GM21786 (cell line): ENCODE data around the gene C18orf63.
A peak's percentile ranks its signal among the peaks of the same experiment; 100 is the strongest.
"Not testable (repeated sequence)": the region's sequence is repeated elsewhere in the genome, so short reads cannot be mapped to it uniquely, and the experiment has no call there.

ENCODE experiments used
- ATAC-seq: cut with Tn5 transposase; IDR thresholded peaks from one replicate; pipeline ENCODE4 v1.9.1; 2021; ENCODE audit not compliant: unreplicated experiment

Gene C18orf63

DNA sequence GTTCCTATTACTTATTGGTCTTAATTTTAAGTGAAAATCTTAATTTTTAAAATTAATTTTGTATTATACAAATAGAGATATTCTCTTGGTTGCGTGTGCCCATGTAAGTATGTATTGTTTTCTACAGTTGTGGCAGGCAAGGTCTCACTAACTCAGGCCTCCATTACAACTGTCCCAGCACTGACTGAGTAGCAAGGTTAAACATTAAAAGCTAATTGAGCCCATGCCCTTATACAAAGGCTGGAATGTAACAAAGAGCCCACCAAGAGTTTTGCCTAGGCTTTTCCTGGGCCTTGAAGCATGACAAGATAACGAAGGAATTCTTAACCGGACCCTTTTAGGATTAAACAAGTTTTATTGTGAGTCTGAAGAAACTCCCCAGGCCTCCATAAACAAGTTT, 11.2 kb downstream of the C18orf63 start:
- ATAC-seq = not testable (repeated sequence)

DNA sequence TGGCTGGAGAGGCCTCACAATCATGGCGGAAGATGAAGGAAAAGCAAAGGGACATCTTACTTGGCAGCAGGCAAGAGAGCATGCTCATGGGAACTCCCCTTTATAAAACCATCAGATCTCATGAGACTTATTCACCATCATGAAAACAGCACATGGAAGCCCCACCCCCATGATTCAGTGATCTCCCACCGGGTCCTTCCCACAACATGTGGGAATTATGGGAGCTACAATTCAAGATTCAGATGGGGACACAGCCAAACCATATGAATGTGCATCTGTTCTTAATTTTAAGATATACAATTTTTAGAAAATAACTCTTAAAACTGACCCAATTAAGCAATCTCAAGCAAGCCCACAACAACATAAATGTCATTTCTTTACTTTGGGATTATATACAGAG, 12.6 kb downstream of the C18orf63 start:
- no peak for ATAC-seq

DNA sequence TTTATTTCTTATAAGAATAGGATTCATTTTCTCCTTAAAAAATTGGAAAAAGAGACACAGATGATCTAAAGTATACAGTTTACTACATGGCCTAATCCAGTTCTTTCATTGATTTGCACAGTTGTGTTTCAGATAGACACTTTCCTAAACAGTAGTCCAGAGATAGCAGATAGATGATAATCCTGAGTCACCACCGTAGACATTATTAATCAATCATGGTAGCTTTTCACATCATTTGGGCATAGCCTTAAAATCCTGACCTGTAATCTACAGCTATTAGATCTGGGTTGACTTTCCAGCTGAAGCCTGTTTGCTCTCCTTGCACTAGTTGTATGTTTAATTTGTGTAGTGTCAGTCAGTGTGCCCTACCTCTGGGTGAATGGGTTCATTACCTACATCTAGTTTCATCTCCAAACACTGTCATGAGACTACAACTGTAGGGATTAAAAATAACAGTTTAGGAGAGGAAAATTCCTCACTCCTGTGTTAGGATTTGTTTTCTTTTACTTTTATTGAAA, 14.1 kb downstream of the C18orf63 start:
- ATAC-seq = no peak

DNA sequence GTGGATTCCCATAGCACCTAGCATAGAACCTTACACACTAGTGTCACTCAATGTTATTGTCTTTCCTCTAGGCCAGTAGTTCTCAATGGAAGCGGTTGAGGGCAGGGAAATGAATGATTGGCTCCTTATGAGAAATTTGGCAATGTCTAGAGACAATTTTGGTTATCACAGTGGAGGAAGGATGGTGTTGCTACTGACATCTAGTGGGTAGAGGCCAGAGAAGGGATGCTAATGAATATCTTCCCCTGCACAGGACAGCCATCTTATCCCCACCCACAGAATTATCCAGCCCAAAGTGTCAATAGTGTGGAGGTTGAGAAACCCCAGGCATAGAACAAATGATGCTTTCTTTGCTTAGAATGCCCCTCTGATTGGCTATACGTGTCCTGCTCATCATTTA, 15.8 kb downstream of the C18orf63 start:
- ATAC-seq = no peak

DNA sequence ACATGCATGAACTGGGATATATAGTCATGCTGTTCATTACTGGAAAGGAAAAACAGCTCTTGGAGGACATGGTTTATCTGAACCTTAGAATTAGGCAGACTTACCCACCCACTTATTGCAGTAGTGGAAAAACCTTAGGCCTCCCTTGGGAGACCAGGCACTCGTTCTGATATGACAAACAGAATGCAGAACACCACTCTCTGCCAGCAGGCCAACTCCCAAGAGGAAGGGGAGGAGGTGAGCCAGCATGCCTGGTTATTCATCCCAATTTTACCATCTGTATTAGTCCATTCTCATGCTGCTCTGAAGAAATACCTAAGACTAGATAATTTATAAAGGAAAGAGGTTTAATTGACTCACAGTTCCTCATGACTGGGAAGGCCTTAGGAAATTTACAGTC, 17.5 kb downstream of the C18orf63 start:
- ATAC-seq = no peak

DNA sequence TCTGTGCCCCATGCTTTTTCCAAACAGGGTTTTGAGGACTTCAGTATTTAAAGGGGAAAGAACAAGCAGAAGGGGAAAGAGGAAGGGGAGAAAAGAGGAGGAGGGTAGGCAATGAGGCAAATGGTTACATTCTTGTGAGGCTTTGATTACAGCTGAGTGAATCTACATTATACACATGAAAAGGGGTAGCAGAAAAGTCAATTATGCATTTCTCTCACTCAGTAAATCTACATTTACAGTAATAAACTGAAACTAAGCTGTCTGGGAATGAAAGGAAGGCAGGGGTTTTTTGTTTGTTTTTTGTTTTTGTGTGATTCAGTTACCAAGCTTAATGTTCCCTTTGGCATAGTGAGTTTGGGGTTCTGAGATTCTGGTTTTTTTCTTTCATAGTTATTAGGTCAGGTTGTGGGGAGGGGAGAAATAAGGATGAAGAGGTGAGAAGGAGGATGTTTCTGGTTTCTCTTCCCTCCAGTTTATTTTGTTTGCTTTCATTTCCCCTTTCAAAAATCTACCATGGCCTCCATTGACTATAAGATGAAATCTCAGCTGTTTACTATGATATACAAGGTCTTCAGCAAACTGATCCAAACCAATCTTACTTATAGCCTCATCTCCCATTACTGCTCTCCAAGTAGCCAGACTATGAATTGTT, 18.7 kb downstream of the C18orf63 start:
- ATAC-seq = peak; percentile 52

DNA sequence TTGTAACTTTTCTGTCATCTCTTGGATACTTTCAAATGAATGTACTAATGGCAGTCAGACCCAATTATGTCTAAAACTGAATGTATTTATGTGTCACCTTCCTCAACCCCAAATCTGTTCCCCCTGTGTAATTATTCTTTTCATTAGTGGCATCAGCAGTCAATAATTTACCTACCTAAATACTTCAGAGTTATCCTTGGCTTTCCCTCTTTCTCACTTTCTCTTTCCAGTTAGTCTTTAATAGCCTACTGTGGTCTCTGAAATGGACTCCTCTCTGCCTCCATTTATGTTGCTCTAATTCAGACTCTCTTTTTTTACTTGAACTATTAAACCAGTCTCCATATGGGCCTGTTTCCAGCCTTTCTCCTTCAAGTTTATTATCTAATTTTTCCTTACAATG, 21.0 kb downstream of the C18orf63 start:
- ATAC-seq = no peak

DNA sequence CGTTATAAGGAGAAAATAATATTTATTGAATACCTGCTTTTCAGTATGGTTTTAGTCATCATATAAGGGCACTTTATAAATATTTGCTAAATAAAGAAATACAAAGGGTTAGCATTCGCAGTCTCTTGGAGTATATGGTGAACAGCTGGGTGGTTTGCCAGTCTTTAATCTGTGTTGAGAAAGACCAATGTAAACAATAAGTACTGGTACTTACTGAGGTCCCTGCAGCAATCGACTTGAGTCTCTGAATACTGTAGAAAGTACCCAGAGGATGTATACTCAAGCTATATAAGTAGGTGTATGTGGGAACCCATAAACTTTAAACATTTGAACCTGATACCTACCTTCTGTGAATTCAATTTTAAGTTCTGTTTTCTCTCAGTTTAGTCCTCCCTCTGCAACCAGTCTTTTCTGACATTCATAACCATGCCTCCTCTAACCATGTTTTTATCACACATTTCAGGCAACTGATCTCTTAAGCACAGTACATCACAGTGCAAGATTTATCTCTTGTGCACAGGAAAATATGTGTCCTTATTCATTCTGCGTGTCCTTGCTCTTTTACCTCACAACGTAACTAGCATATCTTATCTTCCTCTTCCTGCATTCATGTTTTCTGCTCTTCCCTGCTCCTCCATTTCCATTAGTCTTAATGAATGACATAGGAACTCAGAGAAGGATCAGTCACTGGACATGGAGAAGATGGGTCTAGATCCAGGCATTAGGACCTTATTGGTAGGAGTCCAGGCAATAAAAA, 21.7 kb downstream of the C18orf63 start:
- ATAC-seq = no peak

DNA sequence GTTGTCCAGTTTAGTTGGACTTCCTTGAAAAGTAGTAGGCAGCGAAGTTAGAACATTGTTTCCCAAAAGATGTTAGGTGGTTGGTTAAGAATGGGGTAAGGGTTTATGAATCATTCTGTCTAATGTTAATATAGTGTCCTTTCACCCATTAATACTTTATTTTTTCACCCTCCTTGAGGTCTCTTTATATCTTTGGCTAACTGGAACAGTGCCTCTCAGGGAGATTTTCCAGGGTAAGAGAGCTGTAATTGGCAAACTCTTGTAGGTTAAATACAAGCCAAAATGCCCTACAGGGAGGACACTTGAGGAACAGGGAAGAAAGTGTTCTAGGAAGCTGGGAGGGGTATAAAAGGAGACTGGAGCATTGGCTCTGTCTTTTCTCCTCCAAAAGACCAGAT, 22.3 kb downstream of the C18orf63 start:
- ATAC-seq = no peak

DNA sequence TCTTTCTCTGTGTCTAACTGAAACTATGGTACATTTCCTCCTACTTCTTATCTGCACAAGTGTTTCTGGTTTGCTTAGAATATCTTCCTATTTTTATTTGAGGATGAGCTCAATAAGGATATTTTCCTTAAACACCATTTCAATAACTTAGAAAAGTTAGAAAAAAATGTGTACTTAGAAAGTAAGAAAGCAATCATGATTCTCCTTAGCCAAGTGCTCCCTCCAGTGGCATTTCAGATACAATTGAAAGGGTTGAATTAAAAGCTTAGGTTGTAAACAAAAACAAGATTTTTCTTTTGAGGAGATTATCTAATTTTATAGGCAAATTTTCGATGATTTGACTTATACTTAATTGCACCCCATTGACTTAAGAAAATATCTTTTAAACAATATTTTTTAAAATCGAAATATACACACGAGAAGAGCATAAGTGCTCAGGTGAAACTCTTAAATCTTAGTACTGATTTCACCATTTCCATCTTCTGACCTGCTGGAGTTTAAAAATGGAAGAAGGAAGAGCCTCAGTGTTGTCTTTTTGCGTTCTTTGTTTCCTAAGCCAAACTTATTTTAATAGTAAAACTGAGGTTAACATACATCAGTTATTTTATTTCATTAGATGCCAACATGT, 26.9 kb downstream of the C18orf63 start:
- no peak for ATAC-seq

DNA sequence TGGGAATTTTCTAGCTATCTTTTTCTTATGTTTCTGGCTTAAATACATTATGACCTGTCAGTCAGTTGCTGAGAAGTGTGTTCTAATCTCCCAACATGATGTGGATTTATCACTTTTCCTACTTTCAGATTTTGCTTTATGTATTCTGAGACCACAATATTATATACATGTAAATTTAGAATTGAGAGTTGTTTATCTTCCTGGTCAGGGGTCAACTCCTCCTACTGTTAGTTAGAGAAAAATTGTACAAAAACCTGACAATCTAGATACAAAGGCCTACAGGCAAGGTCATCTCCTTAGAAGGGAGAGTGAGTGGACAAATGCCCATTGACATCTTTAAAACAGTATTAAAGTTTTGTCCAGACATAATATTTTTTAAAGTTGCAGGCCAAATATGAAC, 30.6 kb downstream of the C18orf63 start:
- no peak for ATAC-seq

DNA sequence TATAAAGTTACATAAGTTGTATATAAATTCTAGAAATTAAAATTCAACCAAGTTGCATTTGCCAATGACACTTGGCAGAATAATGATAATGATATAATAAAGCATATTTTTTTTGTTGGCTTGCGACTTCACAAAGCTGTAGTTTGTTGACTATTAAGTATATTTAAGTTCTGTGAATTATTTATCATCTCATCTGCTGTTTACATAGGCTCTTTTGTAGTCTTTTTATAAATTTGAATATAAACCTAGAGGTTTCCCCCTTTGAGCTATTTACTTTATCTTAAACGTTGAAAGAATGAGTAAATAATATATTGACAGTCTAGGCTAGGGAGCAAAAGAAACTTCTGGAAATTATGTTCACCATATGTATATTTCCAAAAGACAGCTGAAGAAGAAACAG, 32.9 kb downstream of the C18orf63 start:
- ATAC-seq = no peak

DNA sequence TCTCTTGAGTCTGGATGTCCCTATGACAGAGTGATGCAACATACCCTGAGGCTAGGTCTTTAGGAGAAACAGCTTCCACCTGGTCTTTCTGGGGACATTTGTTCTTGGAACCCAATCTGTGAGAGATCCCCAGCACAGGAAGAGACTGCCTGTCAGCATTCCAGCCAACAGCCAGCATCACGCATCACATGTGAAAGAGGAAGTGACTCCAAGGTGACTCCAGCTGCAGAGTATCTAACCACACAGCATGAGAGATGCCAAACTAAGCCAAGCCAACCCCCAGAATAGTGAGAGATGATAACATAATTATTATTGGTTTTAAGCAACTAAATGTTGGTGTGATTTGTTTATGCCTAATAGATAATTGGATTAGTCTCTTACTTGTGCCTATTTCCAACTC, 35.7 kb downstream of the C18orf63 start:
- peak; percentile 77 for ATAC-seq

DNA sequence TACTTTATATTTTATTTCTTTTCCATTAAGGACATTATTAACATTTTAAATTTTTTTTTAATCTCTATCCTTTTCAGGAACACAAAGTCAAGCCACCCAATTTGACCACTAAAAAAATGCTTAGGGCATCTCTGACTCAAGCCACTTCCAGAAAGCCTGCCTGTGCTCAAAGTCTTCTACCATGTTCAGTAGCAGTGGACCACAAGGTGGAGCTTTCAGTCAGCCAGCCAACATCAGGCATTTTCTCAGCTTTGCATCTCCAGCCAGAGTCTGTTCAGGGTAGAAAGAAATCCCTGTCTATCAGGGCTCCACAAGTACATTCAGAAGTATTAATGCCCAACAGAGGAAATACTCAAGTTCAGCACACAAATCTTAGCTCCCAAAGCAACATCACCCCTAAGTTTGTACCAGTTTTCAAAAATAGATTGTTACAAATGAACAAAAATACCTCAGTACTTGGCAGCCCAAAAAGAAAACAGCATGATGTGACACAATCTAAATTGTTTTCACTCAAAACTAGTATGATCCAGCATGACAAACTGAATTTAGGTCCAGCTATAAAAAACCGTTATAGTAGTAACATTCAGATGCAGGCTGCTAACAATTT, 37.6 kb downstream of the C18orf63 start:
- peak; percentile 63 for ATAC-seq

DNA sequence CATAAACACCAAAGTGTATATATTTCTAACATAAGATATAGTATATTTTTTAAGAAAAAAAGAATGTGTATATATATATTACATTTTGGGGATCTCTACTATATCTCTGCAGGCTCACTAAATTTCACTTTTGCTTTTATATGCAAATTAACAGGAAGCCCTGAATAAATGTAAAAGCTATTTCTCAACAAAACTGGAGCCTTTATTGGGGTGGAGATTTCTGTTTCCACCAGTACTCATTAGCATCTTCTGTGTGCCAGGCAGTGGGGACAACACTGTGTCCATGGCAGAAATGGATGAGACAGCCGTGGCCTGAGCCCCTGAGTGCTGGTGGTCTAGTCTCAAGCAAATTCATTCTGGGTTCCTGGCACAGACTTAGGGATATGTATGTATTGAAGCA, 41.3 kb downstream of the C18orf63 start:
- ATAC-seq = peak; percentile 67

DNA sequence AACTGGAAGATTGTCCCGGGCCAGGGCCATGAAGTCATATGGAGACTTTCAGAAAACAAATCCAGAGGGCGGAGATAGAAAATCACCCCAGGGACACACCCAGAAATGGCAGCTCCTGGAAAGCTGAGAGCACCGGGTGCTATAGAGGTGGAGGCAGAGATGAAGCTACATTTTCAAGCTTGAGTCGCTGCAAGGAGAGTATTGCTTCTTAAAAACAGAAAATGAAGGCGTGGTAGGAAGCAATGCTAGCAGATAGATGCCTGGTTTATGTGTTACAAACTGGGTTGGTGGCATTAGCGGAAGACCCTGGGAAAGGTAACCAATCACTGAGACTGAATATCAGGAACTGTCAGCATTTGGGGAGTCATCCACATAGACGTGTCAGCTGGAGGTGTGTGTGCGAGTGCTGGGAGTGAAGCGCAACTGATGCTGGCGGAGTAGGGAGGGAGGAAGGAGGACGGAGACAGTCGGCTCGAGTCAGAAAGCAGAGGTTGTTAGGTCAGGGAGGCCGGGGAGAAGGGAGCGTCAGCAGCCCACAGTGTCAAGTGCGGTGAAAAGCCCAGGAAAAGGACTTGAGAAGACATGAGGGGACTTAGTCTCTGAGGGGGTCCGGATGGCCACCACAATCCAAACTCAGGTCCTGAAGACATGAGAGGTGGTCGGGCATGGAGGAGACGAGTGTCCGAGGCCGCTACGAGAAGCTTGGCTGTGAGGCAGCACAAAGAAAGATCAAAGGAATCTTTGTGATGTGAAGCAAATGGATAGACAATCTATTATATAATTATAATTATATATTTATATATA, 45.4 kb downstream of the C18orf63 start:
- no peak for ATAC-seq

DNA sequence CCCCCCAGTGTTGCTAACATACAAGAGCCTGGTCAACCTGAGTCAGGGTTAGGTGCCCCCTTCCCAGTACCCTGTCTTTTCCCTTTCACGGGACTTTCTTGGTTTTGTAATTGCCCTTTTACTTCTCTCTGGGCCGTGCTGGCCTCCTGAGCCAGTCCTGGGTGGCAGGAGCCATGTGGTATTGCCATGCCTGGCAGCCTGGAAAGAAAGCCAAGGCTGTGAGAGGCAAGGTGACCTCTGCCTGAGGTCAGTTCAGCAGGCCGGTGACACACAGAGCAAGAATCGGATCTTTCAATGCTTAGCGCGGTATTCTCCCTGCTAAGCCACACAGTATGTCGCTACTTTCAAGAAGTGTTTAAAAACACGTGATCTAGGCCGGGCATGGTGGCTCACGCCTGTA, 52.3 kb downstream of the C18orf63 start:
- no peak for ATAC-seq

DNA sequence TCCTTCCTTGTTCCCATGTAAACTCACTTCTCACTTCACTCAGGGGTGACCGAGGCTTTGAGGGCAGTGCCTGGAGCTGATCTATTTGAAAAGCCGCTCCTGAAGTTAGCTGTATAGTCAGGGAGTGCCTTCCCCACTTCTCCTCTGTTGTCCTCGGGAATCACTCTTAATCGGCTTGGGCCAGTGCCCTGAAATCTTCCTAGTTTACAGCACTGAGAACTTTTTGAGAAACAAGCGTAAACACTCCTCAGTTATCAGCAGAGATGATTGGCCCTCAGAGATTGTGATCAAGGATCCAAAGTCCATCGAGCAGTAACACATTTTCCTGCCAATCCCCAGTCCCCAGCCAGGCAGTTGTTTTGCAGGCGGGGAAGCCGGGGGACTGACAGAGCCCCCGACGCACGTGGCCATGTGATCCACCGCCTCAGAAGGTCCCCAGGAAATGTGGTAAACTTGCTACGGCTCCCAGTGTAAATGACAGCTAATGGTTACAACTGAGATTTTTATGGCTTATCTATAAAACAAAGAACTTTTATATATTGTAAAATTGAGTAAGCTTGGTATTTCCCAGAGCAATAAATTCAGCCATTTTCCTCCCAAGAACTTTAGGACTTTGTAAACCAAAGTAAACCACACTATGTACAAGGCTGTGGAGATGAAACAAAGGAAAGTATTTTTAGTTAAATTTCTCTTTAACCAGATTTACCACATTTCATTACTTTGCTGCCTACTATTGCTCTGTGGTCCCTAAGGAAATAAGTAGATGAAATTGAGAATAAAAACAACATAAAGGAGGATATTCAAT, 53.5 kb downstream of the C18orf63 start:
- ATAC-seq = no peak

DNA sequence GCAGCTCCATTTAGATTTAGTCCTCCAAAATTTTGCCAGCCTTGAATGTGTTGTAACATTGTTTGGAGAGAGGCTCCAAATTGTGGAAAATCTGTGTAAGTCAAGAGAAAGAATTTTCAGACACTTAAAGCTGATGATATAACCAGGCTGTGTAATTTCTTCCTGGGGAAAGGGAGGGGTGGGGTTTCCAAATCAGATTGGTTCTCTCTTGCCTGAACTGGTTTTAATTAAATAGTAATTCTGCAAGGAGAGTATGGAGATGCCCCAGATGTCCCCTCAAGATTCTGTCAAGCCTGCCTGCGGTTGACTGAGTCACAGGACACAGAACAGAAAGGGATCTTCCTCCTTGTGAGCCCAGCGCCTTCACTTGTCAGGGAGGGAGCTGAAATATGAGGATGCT, 54.5 kb downstream of the C18orf63 start:
- ATAC-seq = no peak

DNA sequence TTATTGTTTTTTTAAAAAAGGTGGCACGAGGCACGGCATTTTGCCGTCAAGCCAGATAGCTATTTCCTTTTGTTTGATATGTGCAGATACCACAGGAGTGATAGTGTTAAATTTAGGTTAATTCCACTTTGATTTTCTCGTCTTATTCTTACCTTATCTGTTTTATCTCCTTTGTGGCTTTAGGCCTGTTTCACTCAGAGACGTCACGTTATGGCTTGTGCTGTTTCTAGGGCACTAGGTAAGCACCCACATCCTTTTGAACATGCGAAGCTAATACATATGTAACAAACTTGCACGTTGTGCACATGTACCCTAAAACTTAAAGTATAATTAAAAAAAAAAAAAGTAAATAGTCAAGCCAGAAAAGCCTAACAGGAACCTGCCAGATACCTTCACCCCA, 57.8 kb downstream of the C18orf63 start:
- ATAC-seq = no peak
